DND-41 (cell line): ENCODE results near the gene FAM131C.

ENCODE experiments used
- EZH2 ChIP-seq: IDR thresholded peaks from 3 replicates; pipeline ENCODE4 v1.6.1; 2012; ENCODE audit warnings: borderline replicate concordance, low read depth, mild to moderate bottlenecking, moderate library complexity, low read length, inconsistent platforms; ENCODE audit not compliant: severe bottlenecking
- TF ChIP-seq, protein P1 (sequence below): IDR thresholded peaks from 2 replicates; pipeline ENCODE4 v1.5.1; 2012; ENCODE audit warnings: borderline replicate concordance, low read length, moderate library complexity, mild to moderate bottlenecking; ENCODE audit not compliant: poor library complexity, severe bottlenecking; ENCODE audit errors: extremely low read depth

DNA sequence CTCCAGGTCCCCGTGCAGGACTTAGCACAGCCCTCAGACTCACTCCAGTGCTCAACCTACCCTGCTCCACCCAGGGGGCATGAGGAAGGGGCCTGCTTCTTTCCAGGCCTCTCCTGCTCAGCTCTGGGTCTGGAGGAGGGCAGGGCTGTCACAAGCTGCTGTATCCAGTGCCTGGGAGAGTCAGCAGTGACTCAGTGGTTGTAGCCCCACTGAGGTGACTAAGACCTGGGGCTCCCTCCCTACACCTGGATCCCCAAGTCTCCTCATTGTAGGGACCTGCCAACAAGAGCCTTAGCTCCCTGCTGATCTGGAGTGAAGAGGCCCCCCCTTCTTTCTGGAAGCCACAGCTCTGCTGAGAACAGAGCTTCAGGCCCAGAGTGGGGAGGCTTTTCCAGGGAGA is 36.1 kb upstream of the FAM131C start:
- TF ChIP-seq EZH2: no peak
- TF ChIP-seq, protein P1, sequence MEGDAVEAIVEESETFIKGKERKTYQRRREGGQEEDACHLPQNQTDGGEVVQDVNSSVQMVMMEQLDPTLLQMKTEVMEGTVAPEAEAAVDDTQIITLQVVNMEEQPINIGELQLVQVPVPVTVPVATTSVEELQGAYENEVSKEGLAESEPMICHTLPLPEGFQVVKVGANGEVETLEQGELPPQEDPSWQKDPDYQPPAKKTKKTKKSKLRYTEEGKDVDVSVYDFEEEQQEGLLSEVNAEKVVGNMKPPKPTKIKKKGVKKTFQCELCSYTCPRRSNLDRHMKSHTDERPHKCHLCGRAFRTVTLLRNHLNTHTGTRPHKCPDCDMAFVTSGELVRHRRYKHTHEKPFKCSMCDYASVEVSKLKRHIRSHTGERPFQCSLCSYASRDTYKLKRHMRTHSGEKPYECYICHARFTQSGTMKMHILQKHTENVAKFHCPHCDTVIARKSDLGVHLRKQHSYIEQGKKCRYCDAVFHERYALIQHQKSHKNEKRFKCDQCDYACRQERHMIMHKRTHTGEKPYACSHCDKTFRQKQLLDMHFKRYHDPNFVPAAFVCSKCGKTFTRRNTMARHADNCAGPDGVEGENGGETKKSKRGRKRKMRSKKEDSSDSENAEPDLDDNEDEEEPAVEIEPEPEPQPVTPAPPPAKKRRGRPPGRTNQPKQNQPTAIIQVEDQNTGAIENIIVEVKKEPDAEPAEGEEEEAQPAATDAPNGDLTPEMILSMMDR: no peak
